GM18505 (cell line): ENCODE measurements around the gene SCT.

Experiments
- ATAC-seq: cut with Tn5 transposase; IDR thresholded peaks from one replicate; pipeline ENCODE4 v1.9.1; 2021; ENCODE audit not compliant: unreplicated experiment
- POLR2A ChIP-seq: IDR thresholded peaks from 4 replicates; pipeline ENCODE4 v1.6.1; 2011; ENCODE audit warnings: borderline replicate concordance; ENCODE audit not compliant: insufficient read depth, insufficient read length; ENCODE audit errors: extremely low read depth

SCT gene

GRCh38 chr11:623999-624704 is 2.8 kb downstream of the SCT start:
- no peak for ATAC-seq
- TF ChIP-seq POLR2A = no peak

- ATAC-seq = no peak
- TF ChIP-seq POLR2A = no peak
These were observed 3.6 kb downstream of the SCT start for GRCh38 chr11:623349-623869.

DNA sequence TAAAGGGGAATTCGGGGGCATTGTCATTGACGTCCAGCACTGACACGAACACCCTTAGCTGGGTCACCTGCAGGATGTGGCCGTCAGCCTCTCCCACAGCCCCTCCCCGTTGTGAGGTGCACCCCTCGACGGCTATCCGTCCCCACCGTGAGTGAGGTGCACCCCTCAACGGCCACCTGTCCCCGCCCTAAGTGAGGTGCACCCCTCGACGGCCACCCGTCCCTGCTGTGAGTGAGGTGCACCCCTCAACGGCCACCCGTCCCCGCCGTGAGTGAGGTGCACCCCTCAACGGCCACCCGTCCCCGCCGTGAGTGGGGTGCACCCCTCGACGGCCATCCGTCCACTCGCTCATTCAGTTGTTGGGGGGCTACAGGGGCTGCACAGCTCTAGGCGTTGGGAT is 5.1 kb downstream of the SCT start:
- no peak for ATAC-seq
- TF ChIP-seq POLR2A = no peak

- ATAC-seq = no peak
These were observed 5.8 kb downstream of the SCT start for GRCh38 chr11:620935-621814.

GRCh38 chr11:620201-620600 is 6.8 kb downstream of the SCT start:
- TF ChIP-seq POLR2A = no peak
- ATAC-seq = no peak

More at GRCh38 chr11:620935-621814, 5.8 kb downstream of the SCT start:
- no peak for TF ChIP-seq POLR2A

DNA sequence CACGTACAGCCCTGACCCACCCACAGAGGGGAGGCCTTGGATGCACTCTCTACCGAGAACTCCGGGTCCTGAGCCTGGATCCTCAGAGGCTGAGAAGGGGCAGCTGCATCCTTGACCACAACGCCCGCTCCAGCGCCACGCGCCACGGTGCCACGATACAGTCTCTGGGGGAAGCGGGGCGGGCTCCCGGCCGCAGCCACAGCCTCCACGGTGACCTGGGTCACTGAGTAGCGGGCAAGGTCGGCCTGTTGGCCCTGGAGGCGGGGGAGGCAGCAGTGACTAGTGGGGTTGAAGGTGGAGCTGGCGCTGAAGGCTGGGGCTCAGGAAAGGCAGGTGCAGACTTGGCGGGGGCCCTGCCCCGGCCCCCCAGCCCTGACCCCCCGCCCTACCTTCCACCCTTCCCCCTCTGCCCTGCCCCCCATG is 7.3 kb downstream of the SCT start:
- no peak for TF ChIP-seq POLR2A
- no peak for ATAC-seq

DNA sequence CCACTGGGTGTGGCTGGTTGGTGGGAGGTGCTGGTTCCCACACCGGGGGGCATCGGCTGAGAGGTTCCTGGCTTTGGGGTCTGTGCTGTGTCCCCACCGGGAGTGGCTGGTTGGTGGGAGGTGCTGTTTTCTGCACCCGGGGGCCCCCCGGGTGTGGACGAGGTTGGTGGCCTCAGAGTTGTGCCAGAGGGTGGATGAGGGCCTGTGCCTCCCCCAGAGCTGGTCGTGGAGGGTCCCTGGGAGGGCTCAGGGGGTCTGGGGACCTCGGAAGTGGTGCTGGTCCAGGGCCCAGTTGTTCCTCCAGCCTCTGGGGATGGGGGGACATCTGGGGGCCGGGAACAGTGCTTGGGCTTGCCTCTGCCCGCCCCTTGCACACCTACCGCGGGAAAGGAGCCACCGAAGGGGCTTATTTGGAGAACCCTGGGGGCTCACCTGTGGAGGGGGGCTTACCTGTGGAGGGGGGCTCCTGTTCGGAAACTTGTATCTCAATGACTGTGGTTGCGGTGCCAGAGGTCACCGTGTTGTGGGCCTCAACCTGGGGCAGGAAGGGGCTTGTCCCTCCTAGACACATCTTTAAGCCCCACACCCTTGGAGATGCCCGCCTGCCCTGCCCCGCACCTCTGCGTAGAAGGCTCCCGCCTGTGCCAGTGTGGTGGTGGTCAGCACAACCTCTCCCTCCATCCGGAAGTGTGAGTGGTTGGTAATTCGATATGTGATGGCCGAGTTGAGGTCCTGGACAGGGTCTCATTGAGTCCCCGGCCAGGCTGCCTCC is 7.9 kb downstream of the SCT start:
- ATAC-seq = no peak
- TF ChIP-seq POLR2A = no peak

GRCh38 chr11:617912-618682 is 8.9 kb downstream of the SCT start:
- TF ChIP-seq POLR2A = no peak
- ATAC-seq = no peak

GRCh38 chr11:617199-617911 is 9.6 kb downstream of the SCT start:
- no peak for TF ChIP-seq POLR2A
- no peak for ATAC-seq

- ATAC-seq = no peak
- no peak for TF ChIP-seq POLR2A
These were observed 10.4 kb downstream of the SCT start for GRCh38 chr11:616320-617198.
